H9 (cell line): Measurements from ENCODE around the gene HAND2. TPM values are rescaled to one million over a fixed set of nuclear protein-coding genes. Genes with fewer than 3 reads are reported as not detected.

Source experiments
- DNase-seq: peaks from one replicate; pipeline ENCODE4 v3.0.0-alpha.2; 2017
- H2AFZ ChIP-seq: one replicate; pipeline ENCODE4 v1.6.1; 2013; ENCODE audit warnings: mild to moderate bottlenecking, low read length, control low read depth, moderate library complexity
- H2AK5ac ChIP-seq: 2 replicates; pipeline ENCODE4 v1.6.1; 2013; ENCODE audit warnings: low read length, control low read depth, mixed read lengths; ENCODE audit not compliant: insufficient read length
- H2BK120ac ChIP-seq: one replicate; pipeline ENCODE4 v1.6.1; 2013; ENCODE audit warnings: low read depth, mild to moderate bottlenecking, low read length, control low read depth, inconsistent platforms; ENCODE audit not compliant: poor library complexity, severe bottlenecking
- H2BK12ac ChIP-seq: 2 replicates; pipeline ENCODE4 v1.6.1; 2013; ENCODE audit warnings: low read length, control low read depth, mixed read lengths, low read depth; ENCODE audit not compliant: insufficient read length
- H2BK15ac ChIP-seq: 2 replicates; pipeline ENCODE4 v1.6.1; 2013; ENCODE audit warnings: low read depth, low read length, control low read depth
- H2BK20ac ChIP-seq: one replicate; pipeline ENCODE4 v1.6.1; 2013; ENCODE audit warnings: low read depth, mild to moderate bottlenecking, low read length, control low read depth, inconsistent platforms; ENCODE audit not compliant: poor library complexity, severe bottlenecking
- H2BK5ac ChIP-seq: 2 replicates; pipeline ENCODE4 v1.6.1; 2013; ENCODE audit warnings: low read length, control low read depth, mixed read lengths; ENCODE audit not compliant: insufficient read length
- H3K14ac ChIP-seq: 2 replicates; pipeline ENCODE4 v1.6.1; 2013; ENCODE audit warnings: low read length, control low read depth; ENCODE audit not compliant: insufficient read depth
- H3K18ac ChIP-seq: 2 replicates; pipeline ENCODE4 v1.6.1; 2013; ENCODE audit warnings: low read depth, mild to moderate bottlenecking, mixed read lengths, low read length, control low read depth; ENCODE audit not compliant: insufficient read length
- H3K23ac ChIP-seq: 2 replicates; pipeline ENCODE4 v1.6.1; 2013; ENCODE audit warnings: low read length, control low read depth, mixed read lengths, low read depth; ENCODE audit not compliant: insufficient read length
- H3K23me2 ChIP-seq: 2 replicates; pipeline ENCODE4 v1.6.1; 2013; ENCODE audit warnings: low read depth, mild to moderate bottlenecking, mixed read lengths, low read length, control low read depth; ENCODE audit not compliant: insufficient read length, poor library complexity, severe bottlenecking
- H3K27ac ChIP-seq: 2 replicates; pipeline ENCODE4 v1.5.1; 2013; ENCODE audit warnings: low read length, control low read depth, mixed read lengths, low read depth; ENCODE audit not compliant: insufficient read length
- H3K27me3 ChIP-seq: 2 replicates; pipeline ENCODE4 v1.6.1; 2013; ENCODE audit warnings: low read length, control low read depth, inconsistent platforms; ENCODE audit not compliant: insufficient read depth
- H3K4ac ChIP-seq: 2 replicates; pipeline ENCODE4 v1.6.1; 2013; ENCODE audit warnings: low read depth, mild to moderate bottlenecking, control low read depth, inconsistent platforms, low read length, moderate library complexity
- H3K4me1 ChIP-seq: 2 replicates; pipeline ENCODE4 v1.6.1; 2013; ENCODE audit warnings: low read length, control low read depth, inconsistent platforms; ENCODE audit not compliant: insufficient read depth
- H3K4me2 ChIP-seq: 2 replicates; pipeline ENCODE4 v1.6.1; 2013; ENCODE audit warnings: low read length, control low read depth, mixed read lengths; ENCODE audit not compliant: insufficient read length, insufficient read depth
- H3K56ac ChIP-seq: 2 replicates; pipeline ENCODE4 v1.6.1; 2013; ENCODE audit warnings: low read depth, mild to moderate bottlenecking, mixed read lengths, low read length, control low read depth; ENCODE audit not compliant: insufficient read length
- H3K79me1 ChIP-seq: 2 replicates; pipeline ENCODE4 v1.6.1; 2013; ENCODE audit warnings: low read depth, mild to moderate bottlenecking, moderate library complexity, low read length, control low read depth, inconsistent platforms; ENCODE audit not compliant: insufficient read depth, poor library complexity, severe bottlenecking
- H3K79me2 ChIP-seq: 2 replicates; pipeline ENCODE4 v1.6.1; 2013; ENCODE audit warnings: low read length, control low read depth, inconsistent platforms; ENCODE audit not compliant: insufficient read depth
- H3K9ac ChIP-seq: 2 replicates; pipeline ENCODE4 v1.6.1; 2013; ENCODE audit warnings: low read length, control low read depth, mixed read lengths; ENCODE audit not compliant: insufficient read length; ENCODE audit errors: extremely low read depth
- H3K9me3 ChIP-seq: one replicate; pipeline ENCODE4 v1.6.1; 2013; ENCODE audit warnings: low read depth, low read length, inconsistent platforms; ENCODE audit not compliant: control insufficient read depth
- H3T11ph ChIP-seq: one replicate; pipeline ENCODE4 v1.6.1; 2013; ENCODE audit warnings: mild to moderate bottlenecking, low read length, control low read depth, inconsistent platforms
- H4K20me1 ChIP-seq: one replicate; pipeline ENCODE4 v1.6.1; 2013; ENCODE audit not compliant: control insufficient read depth, insufficient read length, insufficient read depth
- H4K5ac ChIP-seq: 2 replicates; pipeline ENCODE4 v1.6.1; 2013; ENCODE audit warnings: low read depth, mild to moderate bottlenecking, mixed read lengths, low read length, control low read depth; ENCODE audit not compliant: insufficient read length
- H4K8ac ChIP-seq: replicated peaks from 2 replicates; pipeline ENCODE4 v1.6.1; 2013; ENCODE audit warnings: low read length, control low read depth, mixed read lengths, low read depth; ENCODE audit not compliant: insufficient read length
- H4K91ac ChIP-seq: 2 replicates; pipeline ENCODE4 v1.6.1; 2013; ENCODE audit warnings: low read depth, mild to moderate bottlenecking, moderate library complexity, mixed read lengths, low read length, control low read depth; ENCODE audit not compliant: insufficient read length
- H3K27ac Mint-ChIP-seq, 3 experiments: 2 replicates in 2 of 3; 3 replicates in 1 of 3; pipeline ENCODE4 v1.8.0; 2020 to 2021; ENCODE audit warnings: mixed read lengths in 3 of 3, mild to moderate bottlenecking in 1 of 3, moderate library complexity in 1 of 3
- H3K27me3 Mint-ChIP-seq: 2 replicates; pipeline ENCODE4 v1.8.0; 2021; ENCODE audit warnings: low read depth, mild to moderate bottlenecking, moderate library complexity, mixed read lengths
- H3K36me3 Mint-ChIP-seq, 3 experiments: 2 replicates in 2 of 3; 3 replicates in 1 of 3; pipeline ENCODE4 v1.8.0; 2020 to 2021; ENCODE audit warnings: low read depth in 3 of 3, mixed read lengths in 3 of 3; ENCODE audit not compliant: insufficient read depth in 1 of 3
- H3K4me1 Mint-ChIP-seq, 2 experiments: 2 replicates each; pipeline ENCODE4 v1.8.0; 2020; ENCODE audit warnings: mixed read lengths in 2 of 2
- H3K4me3 Mint-ChIP-seq, 2 experiments: 2 replicates in 1 of 2; 3 replicates in 1 of 2; pipeline ENCODE4 v1.8.0; 2020 to 2021; ENCODE audit warnings: mild to moderate bottlenecking in 2 of 2, mixed read lengths in 2 of 2, moderate library complexity in 1 of 2
- H3K9me3 Mint-ChIP-seq, 2 experiments: 2 replicates in 1 of 2; 3 replicates in 1 of 2; pipeline ENCODE4 v1.8.0; 2020; ENCODE audit warnings: mild to moderate bottlenecking in 2 of 2, mixed read lengths in 2 of 2, moderate library complexity in 1 of 2
- WGBS: extraction: QIAGEN DNeasy Blood & Tissue Kit; methylation state at CpG from one replicate; pipeline ENCODE4 v1.1.7; 2013; ENCODE audit warnings: missing lambda C conversion rate, low lambda C conversion rate, mixed read lengths; ENCODE audit not compliant: insufficient read length; ENCODE audit errors: extremely low coverage; 5-methylcytosine and 5-hydroxymethylcytosine counted together
- total RNA-seq: library from RNA; stranded (reverse); gene quantifications from 2 replicates; pipeline ENCODE4 v1.2.1, GENCODE V29; 2021
- TF ChIP-seq, protein P1 (sequence below): fragments of 200-600 bp; sonication (generic); conservative IDR thresholded peaks from 3 replicates; pipeline ENCODE4 v1.8.0; 2021; ENCODE audit warnings: antibody characterized with exemption, mild to moderate bottlenecking

HAND2 gene
- total RNA-seq, 1 experiment from 2014 or later: not detected

DNA sequence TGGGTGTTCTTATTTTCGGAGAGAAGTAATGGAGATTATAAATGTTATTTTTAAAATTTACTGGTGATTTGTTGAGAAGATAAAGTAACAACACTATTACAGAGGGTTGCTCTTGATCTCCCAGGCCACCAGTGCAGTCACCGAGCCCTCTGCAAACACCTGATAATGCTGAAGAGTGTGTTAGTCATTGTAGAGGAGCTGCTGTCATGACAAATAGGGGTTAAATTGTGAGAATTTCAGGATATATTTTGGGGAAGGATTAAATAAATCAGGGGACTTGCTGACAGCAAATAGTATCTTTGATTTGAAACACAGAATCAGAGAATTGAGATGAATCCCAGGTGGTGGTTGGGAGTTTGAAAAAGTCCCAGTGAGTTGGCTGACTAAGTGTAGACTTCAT is 16.7 kb upstream of the HAND2 start:
- 100% methylated on average over 1 of the region's 2 CpGs for WGBS
- Mint-ChIP-seq H3K27me3 (peaks cover 88% of the 10 kb centered on the region), H3K4me3 (no peak overlapping the region), H3K4me1 (no peaks in the 10 kb centered on the region), H3K36me3 (no peaks in the 10 kb centered on the region), H3K27ac (no peak overlapping the region), H3K9me3 (no peaks in the 10 kb centered on the region)
- Histone ChIP-seq H3K9ac (no peak overlapping the region), H2AK5ac (no peak overlapping the region), H2BK20ac (no peak overlapping the region), H3K79me2 (no peaks in the 10 kb centered on the region), H3K4me1 (no peaks in the 10 kb centered on the region), H4K5ac (no peak overlapping the region), H4K91ac (no peak overlapping the region), H3K9me3 (no peaks in the 10 kb centered on the region), H3K18ac (no peak overlapping the region), H2BK5ac (no peak overlapping the region), H4K20me1 (no peaks in the 10 kb centered on the region), H3K27me3 (no peaks in the 10 kb centered on the region; the same call in 1 of the 2 replicates), H3T11ph (no peak overlapping the region), H3K4ac (no peak overlapping the region), H4K8ac (no peak overlapping the region), H2BK15ac (no peak overlapping the region), H3K56ac (no peak overlapping the region), H2BK120ac (no peak overlapping the region), H3K27ac (no peak overlapping the region), H2AFZ (no peak overlapping the region), H3K23ac (no peak overlapping the region), H3K14ac (no peak overlapping the region), H3K4me2 (no peak overlapping the region), H3K23me2 (no peaks in the 10 kb centered on the region), H2BK12ac (no peak overlapping the region), H3K79me1 (no peaks in the 10 kb centered on the region)
- no peak for DNase-seq
- TF ChIP-seq, protein P1, sequence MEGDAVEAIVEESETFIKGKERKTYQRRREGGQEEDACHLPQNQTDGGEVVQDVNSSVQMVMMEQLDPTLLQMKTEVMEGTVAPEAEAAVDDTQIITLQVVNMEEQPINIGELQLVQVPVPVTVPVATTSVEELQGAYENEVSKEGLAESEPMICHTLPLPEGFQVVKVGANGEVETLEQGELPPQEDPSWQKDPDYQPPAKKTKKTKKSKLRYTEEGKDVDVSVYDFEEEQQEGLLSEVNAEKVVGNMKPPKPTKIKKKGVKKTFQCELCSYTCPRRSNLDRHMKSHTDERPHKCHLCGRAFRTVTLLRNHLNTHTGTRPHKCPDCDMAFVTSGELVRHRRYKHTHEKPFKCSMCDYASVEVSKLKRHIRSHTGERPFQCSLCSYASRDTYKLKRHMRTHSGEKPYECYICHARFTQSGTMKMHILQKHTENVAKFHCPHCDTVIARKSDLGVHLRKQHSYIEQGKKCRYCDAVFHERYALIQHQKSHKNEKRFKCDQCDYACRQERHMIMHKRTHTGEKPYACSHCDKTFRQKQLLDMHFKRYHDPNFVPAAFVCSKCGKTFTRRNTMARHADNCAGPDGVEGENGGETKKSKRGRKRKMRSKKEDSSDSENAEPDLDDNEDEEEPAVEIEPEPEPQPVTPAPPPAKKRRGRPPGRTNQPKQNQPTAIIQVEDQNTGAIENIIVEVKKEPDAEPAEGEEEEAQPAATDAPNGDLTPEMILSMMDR: no peak
